ENCODE measurements around the gene IL32.
A peak's percentile ranks its signal among the peaks of the same experiment; 100 is the strongest.
"Not testable (repeated sequence)": the region's sequence is repeated elsewhere in the genome, so short reads cannot be mapped to it uniquely, and the experiment has no call there.

IL32 gene

GRCh38 chr16:3053330-3053710 is 12.1 kb upstream of the IL32 start:
- not testable (repeated sequence) for DNase-seq

GRCh38 chr16:3054965-3055733 is 10.3 kb upstream of the IL32 start:
- DNase-seq: no peak

- DNase-seq: not testable (repeated sequence)
These were observed 9.7 kb upstream of the IL32 start for GRCh38 chr16:3055734-3056115.

GRCh38 chr16:3056336-3057180 is 8.9 kb upstream of the IL32 start:
- no peak for DNase-seq

GRCh38 chr16:3057181-3058138 is 8.0 kb upstream of the IL32 start:
- DNase-seq: no peak

GRCh38 chr16:3058139-3059030 is 7.1 kb upstream of the IL32 start:
- no peak for DNase-seq

GRCh38 chr16:3059041-3059722 is 6.3 kb upstream of the IL32 start:
- peak; percentile 86 for DNase-seq

GRCh38 chr16:3059723-3060242 is 5.7 kb upstream of the IL32 start:
- no peak for DNase-seq

DNA sequence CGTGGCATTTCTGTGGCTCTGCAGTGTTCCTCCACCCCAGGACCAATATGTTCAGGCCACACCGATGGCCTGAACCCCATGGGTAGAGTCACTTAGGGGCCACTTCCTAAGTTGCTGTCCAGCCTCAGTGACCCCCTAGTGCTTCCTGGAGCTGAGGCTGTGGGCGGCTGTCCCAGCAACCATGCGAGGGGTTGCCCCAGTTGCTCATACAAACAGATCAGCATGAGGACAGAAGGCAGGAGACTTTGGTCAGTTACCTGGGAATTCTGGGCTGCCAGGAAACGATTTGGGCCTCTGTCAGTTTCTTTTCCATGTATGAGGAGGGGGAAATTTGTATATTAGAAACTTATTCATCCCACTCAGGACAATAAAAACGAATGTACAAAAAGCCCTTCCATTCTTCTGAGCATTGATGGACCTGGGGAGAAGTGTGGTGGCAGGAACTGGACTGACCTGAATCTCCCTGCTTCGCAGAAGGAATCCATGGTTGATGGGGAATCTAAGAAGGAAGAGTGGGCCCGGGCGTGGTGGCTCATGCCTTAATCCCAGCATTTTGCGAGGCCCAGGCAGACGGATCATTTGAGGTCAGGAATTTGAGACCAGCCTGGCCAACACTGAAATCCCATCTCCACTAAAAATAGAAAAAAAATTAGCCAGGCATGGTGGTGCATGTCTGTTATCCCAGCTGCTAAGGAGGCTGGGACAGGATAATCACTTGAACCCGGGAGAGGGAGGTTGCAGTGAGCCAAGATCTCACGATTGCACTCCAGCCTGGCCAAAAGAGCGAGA is 4.9 kb upstream of the IL32 start:
- DNase-seq: no peak

DNA sequence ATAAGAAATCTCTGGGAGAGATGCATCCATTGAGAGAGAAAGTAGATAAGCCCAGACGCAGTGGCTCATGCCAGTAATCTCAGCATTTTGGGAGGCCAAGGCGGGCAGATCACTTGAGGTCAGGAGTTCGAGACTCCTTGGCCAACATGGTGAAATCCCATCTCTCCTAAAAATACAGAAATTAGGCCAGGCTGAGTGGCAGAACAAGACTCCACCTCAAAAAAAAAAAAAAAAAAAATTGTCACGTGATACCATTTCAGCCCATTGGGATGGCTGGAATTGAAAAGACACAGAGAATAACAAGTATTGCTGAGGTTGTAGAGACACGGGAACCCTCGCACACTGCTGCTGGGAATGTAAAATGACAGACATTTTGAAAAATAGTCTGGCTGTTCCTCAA is 2.9 kb upstream of the IL32 start:
- no peak for DNase-seq

- no peak for DNase-seq
These were observed 1.6 kb upstream of the IL32 start for GRCh38 chr16:3063625-3064386.

DNA sequence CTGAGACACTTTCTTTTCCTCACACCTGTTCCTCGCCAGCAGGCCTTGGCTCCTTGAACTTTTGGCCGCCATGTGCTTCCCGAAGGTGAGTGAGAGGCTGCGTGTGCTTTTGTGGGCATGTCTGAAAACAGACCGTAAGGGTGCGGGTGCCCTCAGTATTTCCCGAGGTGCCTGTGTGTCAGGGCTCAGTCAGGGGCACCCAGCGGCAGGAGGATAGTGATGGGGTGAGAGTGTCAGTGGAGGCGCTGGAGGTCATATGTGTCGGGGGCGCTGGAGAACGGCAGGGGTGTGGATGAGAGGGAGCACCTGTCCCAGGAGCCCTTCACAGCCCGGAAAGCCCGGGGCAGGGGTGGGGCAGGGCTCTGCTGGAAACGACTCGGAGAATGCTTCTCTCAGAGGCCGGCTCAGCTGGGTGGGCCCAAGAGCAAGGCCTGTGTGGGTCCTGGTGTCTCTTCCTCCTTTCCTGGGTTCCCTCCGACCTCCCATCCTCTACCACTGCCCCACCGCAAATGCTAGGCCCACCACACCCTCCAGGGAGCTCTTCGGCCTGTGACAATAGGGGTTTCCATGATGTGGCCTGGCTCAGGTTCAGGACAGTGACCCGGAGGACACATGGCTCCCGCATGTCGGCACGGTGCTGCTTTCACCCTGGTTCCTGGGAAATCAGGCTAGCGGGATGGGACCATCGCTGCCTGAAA is 451 bp downstream of the IL32 start:
- no peak for DNase-seq

DNA sequence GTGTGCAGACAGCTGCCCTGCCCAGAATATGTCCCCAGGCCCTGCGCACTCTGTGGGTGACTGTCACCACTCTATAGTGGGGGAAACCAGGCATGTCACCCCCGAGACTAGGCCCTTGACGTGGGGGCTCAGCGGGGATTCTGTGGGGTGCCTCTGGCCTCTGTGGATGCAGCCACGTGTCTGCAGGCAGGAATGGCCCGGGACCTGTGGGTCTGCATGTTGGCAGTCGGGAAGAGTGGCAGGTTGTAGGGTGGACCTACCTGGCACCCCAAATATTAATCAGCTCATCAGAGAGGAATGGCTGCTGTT is 954 bp downstream of the IL32 start:
- DNase-seq: no peak

DNA sequence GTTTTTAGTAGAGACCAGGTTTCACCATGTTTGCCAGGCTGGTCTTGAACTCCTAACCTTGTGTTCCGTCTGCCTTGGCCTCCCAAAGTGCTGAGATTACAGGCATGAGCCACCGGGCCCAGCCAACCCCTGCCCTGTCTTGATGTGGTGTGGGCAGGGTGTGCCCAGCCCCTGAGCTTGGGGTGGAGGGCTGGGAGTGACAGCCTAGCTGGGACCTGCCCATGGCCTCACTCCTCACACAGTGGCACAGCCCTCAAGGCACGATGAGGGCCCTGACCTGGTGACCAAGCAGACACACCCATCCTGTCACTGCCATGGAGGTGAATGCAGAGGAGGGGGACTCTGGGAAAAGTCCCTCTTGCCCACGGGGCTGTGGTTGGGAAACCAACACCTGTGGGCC is 3.0 kb downstream of the IL32 start:
- no peak for DNase-seq

DNA sequence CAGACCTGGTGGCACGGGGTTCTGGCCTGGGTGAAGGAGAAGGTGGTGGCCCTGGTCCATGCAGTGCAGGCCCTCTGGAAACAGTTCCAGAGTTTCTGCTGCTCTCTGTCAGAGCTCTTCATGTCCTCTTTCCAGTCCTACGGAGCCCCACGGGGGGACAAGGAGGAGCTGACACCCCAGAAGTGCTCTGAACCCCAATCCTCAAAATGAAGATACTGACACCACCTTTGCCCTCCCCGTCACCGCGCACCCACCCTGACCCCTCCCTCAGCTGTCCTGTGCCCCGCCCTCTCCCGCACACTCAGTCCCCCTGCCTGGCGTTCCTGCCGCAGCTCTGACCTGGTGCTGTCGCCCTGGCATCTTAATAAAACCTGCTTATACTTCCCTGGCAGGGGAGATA is 3.7 kb downstream of the IL32 start:
- DNase-seq: not testable (repeated sequence)

DNA sequence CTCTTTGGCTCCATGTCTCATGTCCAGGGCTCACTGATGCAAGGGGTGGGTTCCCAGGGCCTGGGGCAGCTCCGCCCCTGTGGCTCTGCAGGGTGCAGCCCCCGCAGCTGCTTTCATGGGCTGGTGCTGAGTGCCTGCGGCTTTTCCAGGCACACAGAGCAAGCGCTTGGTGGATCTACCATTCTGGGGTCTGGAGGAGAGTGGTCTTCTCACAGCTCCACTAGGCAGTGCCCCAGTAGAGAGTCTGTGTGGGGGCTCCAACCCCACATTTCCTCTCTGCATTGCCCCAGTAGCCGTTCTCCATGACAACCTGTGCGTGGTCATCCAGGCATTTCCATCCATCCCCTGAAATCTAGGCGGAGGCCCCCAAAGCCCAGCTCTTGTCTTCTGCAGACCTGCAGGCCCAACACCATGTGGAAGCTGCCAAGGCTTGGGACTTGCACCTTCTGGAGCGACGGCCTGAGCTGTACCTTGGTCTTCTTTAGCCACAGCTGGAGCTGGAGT is 5.2 kb downstream of the IL32 start:
- DNase-seq: no peak

DNA sequence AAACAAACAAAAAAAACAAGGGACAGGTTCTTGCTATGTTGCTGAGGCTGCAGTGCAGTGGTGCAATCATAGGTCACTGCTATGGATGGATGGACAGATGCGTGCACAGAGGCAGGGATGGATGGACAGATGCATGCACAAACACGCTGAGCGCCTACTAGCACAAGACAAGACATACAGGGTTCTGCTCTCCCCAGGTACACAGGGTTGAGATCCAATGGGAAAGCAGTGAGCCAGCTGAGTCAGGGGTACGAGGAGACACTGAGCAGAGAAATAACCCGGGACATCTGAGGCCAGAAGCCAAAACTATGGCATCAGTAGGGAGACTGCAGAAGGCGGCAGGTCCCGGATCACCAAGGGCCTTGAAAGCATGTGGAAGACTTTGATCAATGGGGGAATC is 6.2 kb downstream of the IL32 start:
- no peak for DNase-seq

DNA sequence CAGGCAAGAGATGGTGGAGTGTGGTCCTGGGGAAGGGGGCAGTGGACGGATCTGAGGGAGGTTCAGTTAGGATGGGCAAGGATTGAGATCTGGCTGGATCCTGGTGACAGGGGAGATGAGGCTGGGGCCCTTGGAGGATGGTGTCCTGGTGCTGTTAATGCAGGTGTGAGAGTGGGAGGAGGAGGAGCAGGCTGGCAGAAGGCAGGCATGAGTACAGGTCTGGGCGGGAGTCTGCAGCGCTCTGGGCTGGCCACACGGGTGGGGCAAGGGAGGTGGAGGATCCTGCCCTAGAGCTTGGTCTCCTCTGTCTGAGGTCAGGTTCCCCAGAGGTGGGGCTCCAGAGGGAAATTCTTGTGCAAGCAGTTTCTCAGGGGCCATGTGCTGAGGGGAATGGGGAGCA is 6.7 kb downstream of the IL32 start:
- DNase-seq: not testable (repeated sequence)
